ENCODE data around the gene CNEP1R1. TPM values are rescaled to one million over a fixed set of nuclear protein-coding genes. Genes with fewer than 3 reads are reported as not detected.

Gene CNEP1R1
- polyA plus RNA-seq, 1 donor from 2014 or later: 44.2 TPM

- Histone ChIP-seq H3K4me2 (ENCODE audit: low read length) (no peak overlapping the region), H3K9me3 (ENCODE audit: low read length) (no peaks in the 10 kb centered on the region), H3K9me2 (ENCODE audit: insufficient read depth, low read length) (no peaks in the 10 kb centered on the region), H3K9ac (ENCODE audit: low read length) (no peak overlapping the region), H3K27ac (ENCODE audit: low read length) (no peak overlapping the region), H3K79me2 (replicated peaks; ENCODE audit: insufficient read depth, low read length) (no peaks in the 10 kb centered on the region), H2AFZ (ENCODE audit: low read depth, low read length) (no peak overlapping the region), H3K4me3 (ENCODE audit: low read length) (no peak overlapping the region), H3K36me3 (ENCODE audit: insufficient read depth, low read length) (no peaks in the 10 kb centered on the region), H3K27me3 (ENCODE audit: insufficient read depth, low read depth, low read length) (no peaks in the 10 kb centered on the region), H3F3A (ENCODE audit: insufficient read depth, low read length, poor library complexity, severe bottlenecking) (no peaks in the 10 kb centered on the region), H4K20me1 (ENCODE audit: insufficient read depth) (no peaks in the 10 kb centered on the region)
- TF ChIP-seq MXI1 (conservative IDR thresholded peaks at IDR 0.05; ENCODE audit: poor library complexity, severe bottlenecking) (no peak), TAF1 (IDR thresholded peaks at IDR 0.05; ENCODE audit: low read depth) (no peak), EZH2 (IDR thresholded peaks at IDR 0.05; ENCODE audit: borderline replicate concordance, insufficient read depth, low read length, poor library complexity, severe bottlenecking) (no peak), RAD21 (conservative IDR thresholded peaks at IDR 0.05) (no peak), CTCF (IDR thresholded peaks at IDR 0.05; ENCODE audit: poor library complexity, severe bottlenecking) (no peak), SMC3 (conservative IDR thresholded peaks at IDR 0.05; ENCODE audit: poor library complexity) (no peak), EP300 (conservative IDR thresholded peaks at IDR 0.05; ENCODE audit: poor library complexity, severe bottlenecking) (no peak), POLR2AphosphoS5 (IDR thresholded peaks at IDR 0.05) (no peak), REST (IDR thresholded peaks at IDR 0.05; ENCODE audit: borderline replicate concordance) (no peak)
Measured at GRCh38 chr16:49986351-49987124, 38.5 kb upstream of the CNEP1R1 start.

- Histone ChIP-seq H3K4me2 (ENCODE audit: low read length) (no peak overlapping the region), H3K9ac (ENCODE audit: low read length) (no peak overlapping the region), H3K36me3 (ENCODE audit: insufficient read depth, low read length) (no peaks in the 10 kb centered on the region), H2AFZ (ENCODE audit: low read depth, low read length) (no peak overlapping the region), H3K9me3 (ENCODE audit: low read length) (no peaks in the 10 kb centered on the region), H3K79me2 (replicated peaks; ENCODE audit: insufficient read depth, low read length) (no peaks in the 10 kb centered on the region), H3K9me2 (ENCODE audit: insufficient read depth, low read length) (no peaks in the 10 kb centered on the region), H4K20me1 (ENCODE audit: insufficient read depth) (no peaks in the 10 kb centered on the region), H3K4me3 (ENCODE audit: low read length) (no peak overlapping the region), H3K27ac (ENCODE audit: low read length) (no peak overlapping the region), H3F3A (ENCODE audit: insufficient read depth, low read length, poor library complexity, severe bottlenecking) (no peaks in the 10 kb centered on the region), H3K27me3 (ENCODE audit: insufficient read depth, low read depth, low read length) (no peaks in the 10 kb centered on the region)
- TF ChIP-seq REST (IDR thresholded peaks at IDR 0.05; ENCODE audit: borderline replicate concordance) (no peak), TAF1 (IDR thresholded peaks at IDR 0.05; ENCODE audit: low read depth) (no peak), EZH2 (IDR thresholded peaks at IDR 0.05; ENCODE audit: borderline replicate concordance, insufficient read depth, low read length, poor library complexity, severe bottlenecking) (no peak), EP300 (conservative IDR thresholded peaks at IDR 0.05; ENCODE audit: poor library complexity, severe bottlenecking) (no peak), SMC3 (conservative IDR thresholded peaks at IDR 0.05; ENCODE audit: poor library complexity) (no peak), MXI1 (conservative IDR thresholded peaks at IDR 0.05; ENCODE audit: poor library complexity, severe bottlenecking) (no peak), POLR2AphosphoS5 (IDR thresholded peaks at IDR 0.05) (no peak), CTCF (IDR thresholded peaks at IDR 0.05; ENCODE audit: poor library complexity, severe bottlenecking) (no peak), RAD21 (conservative IDR thresholded peaks at IDR 0.05) (no peak)
Measured at GRCh38 chr16:49987381-49987780, 37.6 kb upstream of the CNEP1R1 start.

Measured in neural cell (in vitro differentiated cells).